GM12872 (cell line): Measurements from ENCODE around the gene ANGPTL8.

ENCODE experiments used
- CTCF ChIP-seq: IDR thresholded peaks from 3 replicates; pipeline ENCODE4 v1.5.1; 2011; ENCODE audit warnings: low read depth, mild to moderate bottlenecking, low read length, moderate library complexity; ENCODE audit not compliant: insufficient read depth

Gene ANGPTL8

GRCh38 chr19:11240008-11240444, 607 bp downstream of the ANGPTL8 start:
- no peak for TF ChIP-seq CTCF

DNA sequence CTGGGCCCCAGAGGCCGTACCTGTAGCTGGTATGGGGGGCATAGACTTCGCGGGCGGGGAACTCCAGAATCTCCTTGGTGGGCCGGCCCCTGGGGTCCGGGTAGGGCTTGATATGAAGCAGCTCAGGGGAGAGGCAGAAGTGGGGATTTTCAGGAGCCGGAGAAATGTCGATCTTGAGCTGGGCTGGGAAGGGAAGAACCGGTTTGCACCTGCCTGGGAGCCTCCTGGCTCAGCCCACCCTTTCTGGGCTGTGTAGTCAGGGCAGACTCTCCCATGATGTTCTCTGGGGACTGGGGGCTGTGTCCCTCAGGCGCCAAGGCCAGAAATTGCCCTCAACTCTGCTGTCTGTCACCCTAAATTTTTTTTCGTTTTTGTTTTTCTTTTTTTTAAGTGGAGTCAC, 2.6 kb downstream of the ANGPTL8 start:
- no peak for TF ChIP-seq CTCF

- peak; percentile 78 for TF ChIP-seq CTCF
Observed at GRCh38 chr19:11242864-11243797, 3.7 kb downstream of the ANGPTL8 start.

- TF ChIP-seq CTCF = no peak
Observed at GRCh38 chr19:11243798-11244169, 4.4 kb downstream of the ANGPTL8 start.

DNA sequence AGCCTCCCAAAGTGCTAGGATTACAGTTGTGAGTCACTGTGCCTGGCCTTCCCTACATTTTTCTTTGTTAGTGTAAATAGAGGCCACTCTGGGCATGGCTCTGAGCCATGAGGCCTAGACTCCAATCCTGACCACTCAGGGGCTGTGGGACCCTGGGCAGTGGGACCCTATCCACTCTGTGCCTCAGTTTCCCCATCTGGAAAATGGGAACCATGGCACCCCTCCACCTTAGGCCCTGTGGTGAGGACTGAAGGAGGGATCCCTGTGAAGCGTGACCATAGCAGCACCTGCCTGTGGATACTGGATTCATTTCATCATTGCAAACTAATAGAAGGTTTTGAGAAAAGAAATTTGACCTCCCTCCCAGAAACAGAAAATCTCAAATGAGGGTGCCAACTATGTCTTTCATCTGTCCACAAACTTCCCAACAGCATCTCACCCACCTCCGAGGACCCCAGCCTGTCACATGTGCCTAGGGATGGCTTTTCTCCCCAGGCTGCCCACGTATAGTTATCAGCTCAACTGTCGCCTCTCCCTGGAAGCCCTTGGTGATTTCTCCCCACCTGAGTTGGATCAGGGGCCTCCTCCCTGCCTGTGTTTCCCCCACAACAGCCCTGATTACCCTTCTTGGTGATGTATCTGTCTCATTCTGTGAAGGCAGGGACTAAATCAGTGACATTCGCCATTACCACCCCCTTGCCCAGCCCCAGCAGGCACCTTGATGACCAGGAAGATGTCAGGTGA, 5.6 kb downstream of the ANGPTL8 start:
- no peak for TF ChIP-seq CTCF

GRCh38 chr19:11246941-11247340, 7.5 kb downstream of the ANGPTL8 start:
- TF ChIP-seq CTCF = no peak

GRCh38 chr19:11247391-11247790, 8.0 kb downstream of the ANGPTL8 start:
- no peak for TF ChIP-seq CTCF
